HG03432 (cell line): ENCODE results near the gene ARHGEF40.
"Not testable (repeated sequence)": the region's sequence is repeated elsewhere in the genome, so short reads cannot be mapped to it uniquely, and the experiment has no call there.

Experiments used
- ATAC-seq: cut with Tn5 transposase; IDR thresholded peaks from one replicate; pipeline ENCODE4 v1.9.1; 2021; ENCODE audit warnings: mild to moderate bottlenecking, moderate library complexity; ENCODE audit not compliant: unreplicated experiment

ARHGEF40 gene

GRCh38 chr14:21039585-21040369 is 30.3 kb upstream of the ARHGEF40 start:
- no peak for ATAC-seq

DNA sequence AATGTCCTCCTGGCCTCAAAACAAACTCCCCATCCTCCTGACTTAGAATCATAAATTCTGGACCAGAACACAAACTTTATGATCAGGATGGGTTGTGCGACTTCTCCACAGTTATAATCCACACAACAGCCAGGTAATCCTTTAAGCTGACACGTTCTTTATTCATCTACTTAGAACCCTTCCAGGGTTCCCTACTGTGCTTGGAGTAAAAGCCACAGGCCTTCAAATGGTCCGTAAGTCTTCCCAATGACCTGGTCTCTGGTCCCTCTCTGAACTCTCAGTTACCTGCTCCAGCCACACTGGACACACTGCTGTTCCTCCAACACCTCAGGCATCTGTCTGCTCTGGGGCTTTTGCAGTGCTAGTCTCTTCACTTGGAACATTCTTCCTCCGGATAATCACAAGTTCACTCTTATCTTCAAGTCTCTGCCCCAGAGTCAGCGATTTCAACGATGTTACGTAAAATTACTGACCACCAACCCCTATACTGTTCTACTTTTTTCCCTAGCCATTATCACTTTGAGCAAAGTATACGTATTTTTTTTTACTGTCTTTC is 29.7 kb upstream of the ARHGEF40 start:
- ATAC-seq, result no peak

DNA sequence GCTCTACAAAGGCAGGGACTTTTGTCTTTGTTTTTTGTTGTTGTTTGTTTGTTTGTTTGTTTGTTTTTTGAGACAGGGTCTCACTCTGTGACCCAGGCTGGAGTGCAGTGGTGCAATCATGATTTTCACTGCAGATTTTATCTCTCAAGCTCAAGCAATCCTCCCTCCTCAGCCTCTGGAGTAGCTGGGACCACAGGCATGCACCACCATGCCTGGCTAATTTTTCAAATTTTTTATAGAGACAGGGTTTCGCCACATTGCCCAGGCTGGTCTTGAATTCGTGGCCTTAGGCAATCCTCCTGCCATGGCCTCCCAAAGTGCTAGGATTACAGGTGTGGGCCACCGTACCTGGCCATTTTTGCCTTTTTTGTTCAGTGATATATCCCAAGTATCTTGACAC is 29.2 kb upstream of the ARHGEF40 start:
- ATAC-seq, result not testable (repeated sequence)

DNA sequence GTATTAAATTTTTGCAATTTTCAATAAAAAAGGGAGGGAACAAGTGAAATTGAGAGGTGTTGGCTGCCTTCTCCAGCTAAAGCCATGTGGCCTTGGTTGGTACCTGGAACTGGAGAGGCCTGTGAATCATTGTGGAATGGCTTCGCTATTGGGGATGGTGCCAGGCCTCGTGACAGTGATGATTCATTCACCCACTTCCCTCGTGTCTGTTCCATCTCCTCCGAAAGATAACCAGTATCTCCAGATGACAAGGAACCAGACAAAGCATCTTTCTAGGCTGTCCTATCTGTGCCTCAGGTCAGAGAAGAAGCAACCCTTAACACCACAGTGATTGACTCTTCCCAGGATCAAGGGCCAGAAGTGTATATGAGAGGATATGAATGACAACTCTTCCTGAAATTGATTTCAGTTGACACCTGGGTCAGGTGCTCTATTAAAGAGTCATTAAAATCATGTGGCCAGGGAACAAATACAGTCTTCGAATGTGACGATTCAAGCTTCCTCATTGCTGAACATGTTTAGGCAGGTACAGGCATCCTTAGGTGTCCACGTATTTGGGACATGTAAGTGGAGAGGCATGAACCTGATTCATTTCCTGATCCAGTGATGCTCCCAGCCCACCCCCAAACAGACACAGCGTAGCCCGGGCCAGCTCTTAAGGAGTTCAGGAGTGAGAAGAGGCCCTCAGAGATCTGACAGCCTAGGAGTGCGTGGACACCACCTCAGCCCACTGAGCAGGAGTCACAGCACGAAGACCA is 28.2 kb upstream of the ARHGEF40 start, which contains the start of gene RNASE7:
TSS of gene RNASE7 (plus strand) at position 687 of the 758 bp plus-strand sequence. CDS start 631 bp downstream, outside the sequence.
- no peak for ATAC-seq

GRCh38 chr14:21042918-21043317 is 27.2 kb upstream of the ARHGEF40 start:
- ATAC-seq, result no peak

DNA sequence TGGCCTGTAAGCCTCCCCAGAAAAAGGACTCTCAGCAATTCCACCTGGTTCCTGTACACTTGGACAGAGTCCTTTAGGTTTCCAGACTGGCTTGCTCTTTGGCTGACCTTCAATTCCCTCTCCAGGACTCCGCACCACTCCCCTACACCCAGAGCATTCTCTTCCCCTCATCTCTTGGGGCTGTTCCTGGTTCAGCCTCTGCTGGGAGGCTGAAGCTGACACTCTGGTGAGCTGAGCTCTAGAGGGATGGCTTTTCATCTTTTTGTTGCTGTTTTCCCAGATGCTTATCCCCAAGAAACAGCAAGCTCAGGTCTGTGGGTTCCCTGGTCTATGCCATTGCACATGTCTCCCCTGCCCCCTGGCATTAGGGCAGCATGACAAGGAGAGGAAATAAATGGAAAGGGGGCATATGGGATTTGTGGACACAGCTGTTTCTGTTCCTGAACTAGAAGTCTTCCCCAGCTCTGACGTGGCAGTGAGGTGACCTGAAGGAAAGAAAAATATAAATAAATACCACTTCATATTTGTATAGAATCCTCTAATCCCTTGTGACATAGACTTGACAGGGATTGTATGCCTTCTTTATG is 26.6 kb upstream of the ARHGEF40 start:
- no peak for ATAC-seq

- no peak for ATAC-seq
Observed at GRCh38 chr14:21043974-21044618, 26.0 kb upstream of the ARHGEF40 start.

DNA sequence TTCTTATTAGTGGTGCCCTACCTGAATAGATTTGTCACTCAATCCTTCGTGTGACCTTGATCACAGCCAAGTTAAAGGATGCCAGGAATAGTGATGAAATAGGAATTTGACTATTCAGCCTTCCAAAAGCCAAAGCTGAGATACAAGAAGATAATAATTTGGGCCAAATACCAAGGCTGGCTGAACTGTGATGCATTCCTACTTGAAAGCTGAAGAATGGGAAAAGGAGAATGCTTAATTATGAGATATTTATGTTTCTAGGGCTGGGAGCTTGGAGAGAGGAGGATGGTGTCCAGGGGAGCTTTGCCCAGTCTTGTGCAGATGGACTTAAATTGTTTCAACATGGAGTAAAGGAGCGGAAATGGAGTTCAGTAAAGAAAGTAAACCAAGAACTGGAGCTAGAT is 22.7 kb upstream of the ARHGEF40 start:
- no peak for ATAC-seq

DNA sequence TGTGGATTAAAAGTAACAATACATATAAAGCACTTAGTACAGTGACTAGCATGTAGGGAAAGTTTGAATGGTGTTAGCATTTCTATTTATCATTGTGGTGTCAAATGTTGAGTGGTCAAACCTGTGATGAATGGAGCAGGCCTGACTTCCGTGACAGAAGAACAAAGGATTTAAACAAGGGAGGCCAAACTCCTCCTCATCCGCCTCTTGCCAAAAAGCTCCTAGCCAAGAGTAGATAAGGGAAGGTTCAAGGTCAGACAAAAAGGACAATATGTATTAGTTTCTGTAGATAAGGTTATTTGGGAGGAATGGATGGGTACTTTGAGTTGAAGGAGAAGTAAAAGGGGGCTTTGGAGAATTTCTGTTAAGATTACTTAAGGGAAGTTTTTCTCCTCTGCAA is 21.5 kb upstream of the ARHGEF40 start:
- ATAC-seq, result no peak

DNA sequence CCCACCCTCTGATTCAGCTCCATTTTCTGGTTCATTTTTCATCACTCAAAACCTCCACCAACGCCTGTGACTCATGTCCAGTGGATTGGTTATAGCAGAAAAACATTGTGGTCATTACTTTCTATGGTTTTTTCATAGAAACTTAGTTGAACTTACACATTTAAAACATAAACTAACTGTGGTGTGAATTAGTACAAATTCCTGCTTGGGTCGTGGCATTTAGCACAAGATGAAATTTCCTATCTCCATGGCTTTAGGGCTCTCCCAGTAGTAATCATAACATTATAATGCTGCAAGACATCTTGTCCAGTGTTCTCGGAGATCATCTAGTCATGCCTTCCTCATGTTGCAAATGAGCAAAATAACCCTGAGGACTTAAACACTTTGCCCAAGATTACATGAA is 20.8 kb upstream of the ARHGEF40 start:
- ATAC-seq, result no peak

GRCh38 chr14:21050597-21050996 is 19.5 kb upstream of the ARHGEF40 start:
- no peak for ATAC-seq

DNA sequence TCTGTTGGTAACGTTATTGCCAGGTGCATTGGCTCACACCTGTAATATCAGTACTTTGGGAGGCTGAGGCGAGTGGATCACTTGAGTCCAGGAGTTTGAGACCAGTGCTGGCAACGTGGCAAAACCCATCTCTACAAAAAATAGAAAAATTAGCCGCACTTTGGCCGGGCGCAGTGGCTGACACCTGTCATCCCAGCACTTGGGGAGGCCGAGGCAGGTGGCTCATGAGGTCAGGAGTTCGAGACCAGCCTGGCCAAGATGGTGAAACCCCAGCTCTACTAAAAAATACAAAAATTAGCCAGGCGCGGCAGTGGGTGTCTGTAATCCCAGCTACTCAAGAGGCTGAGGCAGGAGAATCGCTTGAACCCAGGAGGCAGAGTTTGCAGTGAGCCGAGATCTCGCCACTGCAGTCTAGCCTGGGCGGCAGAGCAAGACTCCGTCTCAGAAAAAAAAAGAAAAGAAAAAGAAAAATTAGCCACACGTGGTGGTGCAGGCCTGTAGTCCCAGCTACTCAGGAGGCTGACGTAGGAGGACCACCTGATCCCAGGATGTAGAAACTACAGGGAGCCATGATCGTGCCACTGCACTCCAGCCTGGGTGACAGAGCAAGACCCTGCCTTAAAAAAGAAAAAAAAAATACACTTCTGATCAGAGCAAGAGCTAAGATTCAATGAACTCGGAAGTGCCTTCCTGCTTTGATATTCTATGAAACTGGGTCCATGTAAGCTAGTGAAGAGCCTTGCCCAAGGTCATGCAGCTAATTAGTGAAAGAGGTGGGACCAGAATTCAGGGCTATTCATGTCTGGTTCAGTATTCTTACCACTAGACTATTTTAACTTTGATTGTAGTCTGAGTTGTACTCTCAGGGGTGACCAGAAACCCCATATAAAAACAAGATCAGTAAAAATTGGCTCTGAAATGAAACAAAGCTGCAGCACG is 16.7 kb upstream of the ARHGEF40 start:
- no peak for ATAC-seq

- no peak for ATAC-seq
Observed at GRCh38 chr14:21054123-21054767, 15.9 kb upstream of the ARHGEF40 start.

DNA sequence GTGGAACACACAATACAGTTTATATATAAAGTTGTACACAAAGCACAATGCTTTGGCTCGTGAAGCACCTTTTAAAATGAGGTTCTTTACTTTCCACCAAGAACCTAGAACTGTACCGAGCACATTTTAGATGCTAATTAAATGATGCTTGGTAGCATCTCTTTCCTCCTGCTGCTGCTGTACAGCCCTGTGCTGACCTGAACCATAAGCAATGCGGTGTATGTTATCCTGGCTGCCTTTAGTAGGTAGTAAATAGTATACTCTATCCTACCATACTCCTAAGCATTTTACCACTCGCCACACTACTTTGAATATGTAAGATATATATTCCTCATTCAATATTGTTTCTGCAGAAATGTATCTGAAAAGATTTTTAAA is 15.3 kb upstream of the ARHGEF40 start:
- no peak for ATAC-seq

- ATAC-seq, result no peak
Observed at GRCh38 chr14:21055432-21056117, 14.5 kb upstream of the ARHGEF40 start.

GRCh38 chr14:21056520-21057163 is 13.5 kb upstream of the ARHGEF40 start:
- ATAC-seq, result no peak

GRCh38 chr14:21057803-21058675 is 12.1 kb upstream of the ARHGEF40 start, which contains the start of gene RNASE8:
RNASE8 (plus strand) TSS chr14:21057822; CDS start chr14:21057893, 71 bp downstream.
- ATAC-seq, result no peak
